ENCODE measurements around the gene SETDB2.

SETDB2 gene

DNA sequence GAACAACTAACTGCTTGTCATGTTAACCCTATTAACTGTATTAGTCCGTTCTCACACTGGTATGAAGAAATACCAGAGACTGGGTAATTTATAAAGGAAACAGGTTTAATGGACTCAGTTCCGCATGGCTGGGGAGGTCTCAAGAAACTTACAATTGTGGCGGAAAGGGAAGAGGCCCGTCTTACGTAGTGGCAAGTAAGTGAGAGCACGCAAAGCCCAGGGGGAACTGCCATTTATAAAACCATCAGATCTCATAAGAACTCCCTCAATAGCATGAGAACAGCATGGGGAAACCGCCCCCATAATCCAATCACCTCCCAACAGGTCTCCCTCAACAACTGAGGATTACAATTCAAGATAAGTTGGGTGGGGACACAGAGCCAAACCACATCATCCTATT, 86.4 kb downstream of the SETDB2 start:
- DNase-seq (ENCODE audit: low read depth) = no peak

DNA sequence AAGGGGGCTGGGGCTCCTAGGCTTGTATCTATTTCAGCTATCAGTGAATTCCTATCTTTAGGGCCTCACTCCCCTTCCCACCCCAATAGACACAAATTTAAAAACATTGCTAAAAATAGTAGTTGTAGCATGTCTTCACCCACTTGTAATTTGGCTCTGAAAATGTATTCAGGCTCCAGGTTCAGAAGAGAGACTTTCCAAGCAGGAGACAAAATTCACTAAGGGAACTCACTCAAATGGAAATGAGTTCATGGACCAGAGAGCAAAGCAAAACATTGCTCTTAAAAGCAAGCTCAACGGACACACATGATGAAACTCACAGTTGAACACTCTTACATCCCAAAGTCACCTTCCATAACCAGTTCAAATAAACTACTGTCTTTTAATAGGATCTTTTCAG, 88.5 kb downstream of the SETDB2 start:
- no peak for DNase-seq (ENCODE audit: low read depth)

DNA sequence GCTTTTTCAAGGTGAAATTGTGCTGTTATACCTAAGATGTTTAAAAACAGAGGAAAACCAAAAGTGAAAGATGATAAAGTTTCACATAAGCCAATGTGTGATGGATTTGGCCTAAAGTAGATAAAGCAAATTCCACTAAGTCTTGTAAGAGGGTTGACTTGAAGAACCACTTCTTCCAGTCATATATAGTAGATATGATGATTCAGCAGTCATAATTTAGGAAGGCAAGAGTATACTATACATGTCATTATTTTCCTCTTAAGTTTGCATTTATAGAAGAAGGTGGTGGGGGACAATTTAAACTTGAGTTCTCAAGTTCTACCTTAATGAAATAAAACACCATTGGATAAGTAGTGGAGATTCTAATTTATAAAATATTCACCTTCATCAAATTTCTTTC, 88.9 kb downstream of the SETDB2 start:
- DNase-seq (ENCODE audit: low read depth) = no peak

DNA sequence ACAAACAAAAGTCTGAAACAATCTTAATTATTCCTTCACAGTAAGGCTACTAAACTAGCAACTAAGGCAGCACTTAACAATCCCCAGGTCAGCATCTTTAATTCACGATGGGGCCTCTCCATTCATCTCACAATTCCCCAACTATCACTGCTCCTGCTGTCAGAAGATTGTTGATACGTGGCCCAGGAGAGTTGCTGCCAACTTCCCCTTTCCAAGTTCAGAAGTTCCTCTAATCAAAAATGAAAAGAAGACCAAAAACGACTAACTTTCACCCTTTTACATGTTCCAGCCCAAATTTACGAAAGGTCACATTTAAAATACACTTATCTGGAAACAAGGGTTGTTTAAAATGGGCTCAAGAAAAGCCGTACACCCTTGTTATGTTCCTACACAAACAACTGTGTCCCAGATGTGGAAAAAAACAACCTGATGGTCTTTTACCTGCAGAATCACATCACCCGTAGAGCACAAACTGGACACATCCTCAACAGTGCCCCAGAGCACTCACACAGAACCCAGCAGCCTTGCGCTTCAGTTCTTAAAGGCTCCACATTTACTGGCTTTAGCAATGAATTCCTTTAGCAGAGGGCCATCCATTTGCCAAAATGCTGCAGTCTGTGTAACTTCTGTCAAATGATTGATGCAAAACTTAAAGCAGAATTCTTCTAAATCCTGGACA, 89.7 kb downstream of the SETDB2 start:
- no peak for DNase-seq (ENCODE audit: low read depth)

DNA sequence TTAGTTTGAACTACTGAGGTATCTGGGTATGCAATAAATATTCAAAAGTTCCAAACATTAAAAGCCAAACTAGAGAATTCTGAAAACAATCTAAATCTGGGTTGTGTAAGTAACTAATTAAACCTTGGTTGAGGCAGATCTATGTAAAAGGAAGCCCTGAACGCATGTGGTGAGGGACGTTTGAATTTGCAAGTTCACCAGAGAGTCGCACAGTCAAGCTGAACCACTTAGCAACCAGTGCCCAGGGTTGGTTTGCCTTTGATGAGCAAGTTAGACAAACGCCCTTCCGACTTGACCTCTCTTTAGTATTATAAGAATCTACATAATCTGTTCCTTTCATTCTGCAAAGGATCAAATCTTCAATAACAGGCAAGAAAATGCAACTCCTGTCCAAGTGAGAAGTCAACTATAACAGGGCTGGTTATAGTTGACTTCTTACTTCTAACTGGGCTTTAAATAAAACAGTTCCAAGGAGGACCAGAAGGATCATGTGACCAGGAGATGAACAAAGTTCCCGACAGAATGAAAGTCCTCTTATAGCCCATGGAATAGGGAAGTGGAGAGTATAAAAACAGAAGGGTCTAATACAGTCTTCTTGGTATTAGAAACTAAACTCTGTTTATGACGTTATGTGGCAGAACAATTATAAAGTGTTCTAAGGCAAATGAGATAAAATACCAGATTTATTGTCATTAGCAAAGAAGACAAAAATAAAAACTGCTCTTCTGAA, 92.2 kb downstream of the SETDB2 start:
- DNase-seq (ENCODE audit: low read depth) = no peak

DNA sequence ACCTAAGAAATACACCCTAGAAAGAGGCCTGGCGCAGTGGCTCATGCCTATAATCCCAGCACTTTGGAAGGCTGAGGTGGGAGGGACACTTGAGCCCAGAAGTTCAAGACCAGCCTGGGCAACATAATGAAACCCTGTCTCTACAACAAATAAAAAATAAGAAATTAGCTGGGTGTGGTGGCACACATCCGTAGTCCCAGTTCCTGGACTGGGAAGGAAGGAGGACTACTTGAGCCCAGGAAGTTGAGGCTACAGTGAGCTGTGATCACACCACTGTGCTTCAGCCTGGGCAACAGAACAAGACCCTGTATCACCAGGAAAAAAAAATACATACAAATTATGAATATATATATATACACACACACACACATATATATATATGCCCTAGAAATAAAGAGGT, 94.3 kb downstream of the SETDB2 start:
- no peak for DNase-seq (ENCODE audit: low read depth)

DNA sequence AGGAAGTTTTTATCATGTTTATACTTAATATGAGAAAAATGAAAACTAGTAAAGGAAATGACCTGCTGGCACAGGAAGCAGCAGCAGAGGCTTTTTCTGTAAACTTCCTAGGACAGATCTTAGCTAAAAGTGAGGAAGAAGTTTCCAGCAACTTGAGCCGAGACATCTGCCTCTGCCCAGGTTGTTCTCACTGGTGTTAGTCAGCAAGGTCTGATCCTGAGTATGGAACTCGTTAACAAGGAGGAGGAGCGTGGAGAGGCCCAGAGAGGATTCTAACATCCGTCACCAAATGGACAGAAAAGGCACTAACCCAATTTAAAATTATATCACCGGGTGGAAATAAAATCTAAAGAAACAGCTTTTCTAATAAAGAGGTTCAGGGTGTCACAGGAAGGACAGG, 95.2 kb downstream of the SETDB2 start:
- DNase-seq (ENCODE audit: low read depth) = no peak

DNA sequence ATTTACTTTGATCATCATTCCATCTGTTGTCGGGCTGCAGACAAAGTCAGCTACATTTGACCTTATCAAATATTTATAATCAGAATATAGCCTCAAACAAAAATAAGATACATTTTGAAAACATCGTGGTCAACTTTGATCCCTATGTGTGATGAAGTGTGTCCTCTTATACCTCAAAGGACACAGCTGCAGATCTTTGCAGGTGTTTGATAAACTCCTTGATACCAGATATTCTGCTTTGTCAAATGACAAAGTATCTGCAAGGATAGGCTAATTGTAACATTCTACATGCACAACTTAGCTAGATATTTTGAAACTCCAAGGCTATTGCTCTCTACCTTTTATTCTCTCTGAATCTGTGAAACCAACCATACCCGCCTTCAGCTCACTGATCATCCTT, 95.7 kb downstream of the SETDB2 start:
- DNase-seq (ENCODE audit: low read depth) = no peak

DNA sequence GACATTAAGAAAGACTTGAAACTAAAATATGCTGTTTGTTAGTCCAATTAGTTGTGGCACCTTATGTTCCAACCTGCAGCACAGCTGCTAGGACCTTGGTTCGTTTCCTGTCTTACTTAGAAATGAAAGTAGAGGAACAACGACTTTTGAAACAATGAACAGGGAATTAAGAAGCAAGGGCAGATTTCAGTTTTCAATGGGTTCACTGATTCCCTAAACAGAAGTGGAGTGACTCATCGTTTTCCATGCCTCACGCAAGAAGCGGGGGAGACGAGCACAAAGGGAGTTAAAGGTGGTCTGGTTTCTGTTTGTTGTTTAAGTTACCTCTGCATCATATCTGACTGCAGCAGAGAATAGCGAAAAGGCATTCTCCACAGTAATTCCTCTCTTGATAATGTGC, 96.5 kb downstream of the SETDB2 start:
- DNase-seq (ENCODE audit: low read depth) = no peak

DNA sequence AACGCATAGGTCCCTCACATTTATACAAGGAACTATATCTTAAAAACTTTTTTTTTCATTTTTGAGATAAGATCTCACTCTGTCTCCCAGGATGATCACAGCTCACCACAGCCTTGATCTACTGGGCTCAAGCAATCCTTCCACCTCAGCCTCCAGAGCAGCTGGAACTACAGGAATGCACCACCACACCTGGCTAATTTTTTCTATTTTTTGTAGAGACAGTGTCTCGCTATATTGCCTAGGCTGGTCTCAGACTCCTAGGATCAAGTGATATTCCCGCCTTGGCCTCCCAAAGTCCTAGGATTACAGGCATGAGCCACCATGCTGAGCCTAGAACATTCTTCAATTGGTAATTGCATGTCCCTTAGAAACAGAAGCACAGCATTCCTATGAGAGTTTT, 99.6 kb downstream of the SETDB2 start:
- DNase-seq (ENCODE audit: low read depth) = no peak
